ENCODE data around the gene AIFM3.
"Not testable (repeated sequence)": the region's sequence is repeated elsewhere in the genome, so short reads cannot be mapped to it uniquely, and the experiment has no call there.

GRCh38 chr22:20935780-20936539 is 31.1 kb upstream of the AIFM3 start:
- TF ChIP-seq, protein P1, sequence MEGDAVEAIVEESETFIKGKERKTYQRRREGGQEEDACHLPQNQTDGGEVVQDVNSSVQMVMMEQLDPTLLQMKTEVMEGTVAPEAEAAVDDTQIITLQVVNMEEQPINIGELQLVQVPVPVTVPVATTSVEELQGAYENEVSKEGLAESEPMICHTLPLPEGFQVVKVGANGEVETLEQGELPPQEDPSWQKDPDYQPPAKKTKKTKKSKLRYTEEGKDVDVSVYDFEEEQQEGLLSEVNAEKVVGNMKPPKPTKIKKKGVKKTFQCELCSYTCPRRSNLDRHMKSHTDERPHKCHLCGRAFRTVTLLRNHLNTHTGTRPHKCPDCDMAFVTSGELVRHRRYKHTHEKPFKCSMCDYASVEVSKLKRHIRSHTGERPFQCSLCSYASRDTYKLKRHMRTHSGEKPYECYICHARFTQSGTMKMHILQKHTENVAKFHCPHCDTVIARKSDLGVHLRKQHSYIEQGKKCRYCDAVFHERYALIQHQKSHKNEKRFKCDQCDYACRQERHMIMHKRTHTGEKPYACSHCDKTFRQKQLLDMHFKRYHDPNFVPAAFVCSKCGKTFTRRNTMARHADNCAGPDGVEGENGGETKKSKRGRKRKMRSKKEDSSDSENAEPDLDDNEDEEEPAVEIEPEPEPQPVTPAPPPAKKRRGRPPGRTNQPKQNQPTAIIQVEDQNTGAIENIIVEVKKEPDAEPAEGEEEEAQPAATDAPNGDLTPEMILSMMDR (IDR thresholded peaks at IDR 0.05), result not testable (repeated sequence)
- TF ChIP-seq POLR2A (IDR thresholded peaks at IDR 0.05), result not testable (repeated sequence)
